HepG2 (cell line): ENCODE measurements around the gene PPP1R16B. TPM values are rescaled to one million over a fixed set of nuclear protein-coding genes. Genes with fewer than 3 reads are reported as not detected.

Experiments
- CC2D1A ChIP-seq: sonication (generic); formaldehyde crosslinking; IDR thresholded peaks from 2 replicates; pipeline ENCODE4 v1.8.1; 2023; ENCODE audit warnings: mild to moderate bottlenecking, missing genetic modification reagents
- CCDC6 ChIP-seq: sonication (generic); formaldehyde crosslinking; IDR thresholded peaks from 2 replicates; pipeline ENCODE4 v1.8.1; 2022; ENCODE audit warnings: mild to moderate bottlenecking, missing genetic modification reagents, moderate library complexity
- DPF2 ChIP-seq: sonication (generic); formaldehyde crosslinking; IDR thresholded peaks from 2 replicates; pipeline ENCODE4 v1.4.0; 2020; ENCODE audit warnings: mild to moderate bottlenecking, low read depth, missing genetic modification reagents, borderline replicate concordance
- KMT2A ChIP-seq: sonication (generic); formaldehyde crosslinking; IDR thresholded peaks from 2 replicates; pipeline ENCODE4 v1.4.0; 2020; ENCODE audit warnings: missing genetic modification reagents
- MED1 ChIP-seq: sonication (generic); formaldehyde crosslinking; IDR thresholded peaks from 2 replicates; pipeline ENCODE4 v1.4.0; 2020; ENCODE audit warnings: missing genetic modification reagents
- PAWR ChIP-seq: sonication (generic); formaldehyde crosslinking; IDR thresholded peaks from 2 replicates; pipeline ENCODE4 v1.4.0; 2020; ENCODE audit warnings: missing genetic modification reagents, mild to moderate bottlenecking, borderline replicate concordance
- PAX8 ChIP-seq: sonication (generic); formaldehyde crosslinking; IDR thresholded peaks from 2 replicates; pipeline ENCODE4 v1.8.0; 2022; ENCODE audit warnings: mild to moderate bottlenecking, missing genetic modification reagents, borderline replicate concordance
- STAT6 ChIP-seq: sonication (generic); formaldehyde crosslinking; IDR thresholded peaks from 2 replicates; pipeline ENCODE4 v1.4.0; 2020; ENCODE audit warnings: missing genetic modification reagents, mild to moderate bottlenecking, borderline replicate concordance
- THYN1 ChIP-seq: sonication (generic); formaldehyde crosslinking; IDR thresholded peaks from 2 replicates; pipeline ENCODE4 v1.8.1; 2023; ENCODE audit warnings: low read depth, mild to moderate bottlenecking, moderate library complexity, missing genetic modification reagents, borderline replicate concordance
- TMF1 ChIP-seq: sonication (generic); formaldehyde crosslinking; IDR thresholded peaks from 2 replicates; pipeline ENCODE4 v1.8.1; 2022; ENCODE audit warnings: low read depth, missing genetic modification reagents
- ZFP82 ChIP-seq: sonication (generic); formaldehyde crosslinking; IDR thresholded peaks from 2 replicates; pipeline ENCODE4 v1.5.1; 2020; ENCODE audit warnings: mild to moderate bottlenecking, missing genetic modification reagents, borderline replicate concordance
- ZNF20 ChIP-seq: sonication (generic); formaldehyde crosslinking; IDR thresholded peaks from 2 replicates; pipeline ENCODE4 v1.4.0; 2020; ENCODE audit warnings: mild to moderate bottlenecking, moderate library complexity, missing genetic modification reagents
- ZNF263 ChIP-seq: sonication (generic); formaldehyde crosslinking; IDR thresholded peaks from 2 replicates; pipeline ENCODE4 v1.4.0; 2020; ENCODE audit warnings: missing genetic modification reagents
- ZNF264 ChIP-seq: sonication (generic); formaldehyde crosslinking; IDR thresholded peaks from 2 replicates; pipeline ENCODE4 v1.4.0; 2020; ENCODE audit warnings: missing genetic modification reagents
- ZNF496 ChIP-seq: sonication (generic); formaldehyde crosslinking; IDR thresholded peaks from 2 replicates; pipeline ENCODE4 v1.8.1; 2023; ENCODE audit warnings: mild to moderate bottlenecking, moderate library complexity, missing genetic modification reagents; ENCODE audit not compliant: insufficient replicate concordance
- ZNF577 ChIP-seq: sonication (generic); formaldehyde crosslinking; IDR thresholded peaks from 2 replicates; pipeline ENCODE4 v1.4.0; 2020; ENCODE audit warnings: mild to moderate bottlenecking, low read depth, missing genetic modification reagents, borderline replicate concordance
- ZNF616 ChIP-seq: sonication (generic); formaldehyde crosslinking; IDR thresholded peaks from 2 replicates; pipeline ENCODE4 v1.5.0; 2020; ENCODE audit warnings: low read depth, mild to moderate bottlenecking, missing genetic modification reagents
- ZNF790 ChIP-seq: sonication (generic); formaldehyde crosslinking; IDR thresholded peaks from 2 replicates; pipeline ENCODE4 v1.8.0; 2022; ENCODE audit warnings: missing genetic modification reagents, mild to moderate bottlenecking, borderline replicate concordance
- ZSCAN12 ChIP-seq: sonication (generic); formaldehyde crosslinking; IDR thresholded peaks from 2 replicates; pipeline ENCODE4 v1.9.0; 2021; ENCODE audit warnings: mild to moderate bottlenecking, missing genetic modification reagents
- polyA plus RNA-seq, 8 experiments: library from polyadenylated mRNA; depleted of rRNA in 3 of 8; stranded (reverse) in 7 of 8; unstranded in 1 of 8; fragments of >200 nt; fragmentation: Illumina TruSeq in 4 of 8; extraction: Trizol in 4 of 8; gene quantifications; 2 replicates each; pipeline versions ENCODE4 v1.2.1 to v1.2.3, GENCODE V29; 2011 to 2016; ENCODE audit warnings: low read depth in 4 of 8, missing spikeins in 1 of 8, mixed read lengths in 1 of 8; ENCODE audit not compliant: insufficient read depth in 1 of 8
- total RNA-seq, 5 experiments: library from RNA; depleted of rRNA; stranded (reverse); fragments of >200 nt; fragmentation: Illumina TruSeq; extraction: Trizol; gene quantifications; 2 replicates each; pipeline ENCODE4 v1.2.3, GENCODE V29; 2016; ENCODE audit warnings: low read depth in 1 of 5
- TF ChIP-seq, protein P1 (sequence below): sonication (generic); formaldehyde crosslinking; IDR thresholded peaks from 2 replicates; pipeline ENCODE4 v1.8.0; 2022; ENCODE audit warnings: mild to moderate bottlenecking, missing genetic modification reagents, borderline replicate concordance
- TF ChIP-seq, protein P2 (sequence below): sonication (generic); formaldehyde crosslinking; IDR thresholded peaks from 2 replicates; pipeline ENCODE4 v1.8.1; 2022; ENCODE audit warnings: mild to moderate bottlenecking, missing genetic modification reagents
- TF ChIP-seq, protein P3 (sequence below): sonication (generic); formaldehyde crosslinking; IDR thresholded peaks from 2 replicates; pipeline ENCODE4 v1.5.1; 2020; ENCODE audit warnings: missing genetic modification reagents, mild to moderate bottlenecking, borderline replicate concordance

PPP1R16B gene
- total and polyA plus RNA-seq, 2 of the 13 experiments (the other 11 are each of a cell fraction or from before 2014, with no cell fraction given) = 0.02 to 0.11 TPM

GRCh38 chr20:38962928-38963401, 157.5 kb downstream of the PPP1R16B start (continued):
- TF ChIP-seq ZNF20 (CRISPR knock-in tag) (peak; percentile 21; the same call in 1 of the 2 replicates), ZFP82 (CRISPR knock-in tag) (0 out of 2 replicates have a peak, but pooled peaks have one; percentile 58), ZSCAN12 (no peak), DPF2 (CRISPR knock-in tag) (no peak), CC2D1A (CRISPR knock-in tag) (no peak), KMT2A (no peak), THYN1 (CRISPR knock-in tag) (peak; percentile 77; the same call in 1 of the 2 replicates), PAX8 (CRISPR knock-in tag) (no peak), ZNF577 (CRISPR knock-in tag) (no peak), MED1 (no peak), ZNF616 (CRISPR knock-in tag) (no peak), PAWR (CRISPR knock-in tag) (no peak), TMF1 (CRISPR knock-in tag) (no peak), ZNF264 (CRISPR knock-in tag) (0 out of 2 replicates have a peak, but pooled peaks have one; percentile 21), ZNF263 (no peak), STAT6 (no peak), CCDC6 (CRISPR knock-in tag) (0 out of 2 replicates have a peak, but pooled peaks have one; percentile 12), ZNF496 (CRISPR knock-in tag) (no peak), ZNF790 (CRISPR knock-in tag) (0 out of 2 replicates have a peak, but pooled peaks have one; percentile 22)
- TF ChIP-seq, protein P1, sequence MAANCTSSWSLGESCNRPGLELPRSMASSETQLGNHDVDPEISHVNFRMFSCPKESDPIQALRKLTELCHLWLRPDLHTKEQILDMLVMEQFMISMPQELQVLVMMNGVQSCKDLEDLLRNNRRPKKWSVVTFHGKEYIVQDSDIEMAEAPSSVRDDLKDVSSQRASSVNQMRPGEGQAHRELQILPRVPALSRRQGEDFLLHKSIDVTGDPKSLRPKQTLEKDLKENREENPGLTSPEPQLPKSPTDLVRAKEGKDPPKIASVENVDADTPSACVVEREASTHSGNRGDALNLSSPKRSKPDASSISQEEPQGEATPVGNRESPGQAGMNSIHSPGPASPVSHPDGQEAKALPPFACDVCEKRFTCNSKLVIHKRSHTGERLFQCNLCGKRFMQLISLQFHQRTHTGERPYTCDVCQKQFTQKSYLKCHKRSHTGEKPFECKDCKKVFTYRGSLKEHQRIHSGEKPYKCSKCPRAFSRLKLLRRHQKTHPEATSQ = peak; percentile 67; the same call in 1 of the 2 replicates
- TF ChIP-seq, protein P2, sequence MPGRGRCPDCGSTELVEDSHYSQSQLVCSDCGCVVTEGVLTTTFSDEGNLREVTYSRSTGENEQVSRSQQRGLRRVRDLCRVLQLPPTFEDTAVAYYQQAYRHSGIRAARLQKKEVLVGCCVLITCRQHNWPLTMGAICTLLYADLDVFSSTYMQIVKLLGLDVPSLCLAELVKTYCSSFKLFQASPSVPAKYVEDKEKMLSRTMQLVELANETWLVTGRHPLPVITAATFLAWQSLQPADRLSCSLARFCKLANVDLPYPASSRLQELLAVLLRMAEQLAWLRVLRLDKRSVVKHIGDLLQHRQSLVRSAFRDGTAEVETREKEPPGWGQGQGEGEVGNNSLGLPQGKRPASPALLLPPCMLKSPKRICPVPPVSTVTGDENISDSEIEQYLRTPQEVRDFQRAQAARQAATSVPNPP (CRISPR knock-in tag) = 0 out of 2 replicates have a peak, but pooled peaks have one; percentile 47
- TF ChIP-seq, protein P3, sequence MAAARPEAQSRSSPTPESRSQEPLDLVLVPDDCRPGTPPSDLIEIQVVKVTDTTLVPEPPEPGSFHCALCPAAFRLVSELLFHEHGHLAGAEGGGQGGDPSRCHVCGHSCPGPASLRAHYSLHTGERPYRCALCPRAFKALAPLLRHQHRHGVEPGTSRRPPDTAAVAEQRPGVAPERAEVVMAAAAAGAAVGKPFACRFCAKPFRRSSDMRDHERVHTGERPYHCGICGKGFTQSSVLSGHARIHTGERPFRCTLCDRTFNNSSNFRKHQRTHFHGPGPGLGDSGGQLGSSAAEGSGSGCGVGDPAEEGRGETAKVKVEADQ (CRISPR knock-in tag) = no peak
